Fibroblast of villous mesenchyme (primary cell): ENCODE measurements around the gene SRPX. TPM values are rescaled to one million over a fixed set of nuclear protein-coding genes. Genes with fewer than 3 reads are reported as not detected.
A peak's percentile ranks its signal among the peaks of the same experiment; 100 is the strongest.

Experiments
- DNase-seq: peaks from one replicate; pipeline ENCODE4 v3.0.0-alpha.2; 2010; ENCODE audit warnings: low read depth
- H3K4me3 ChIP-seq: 2 replicates; pipeline ENCODE4 v1.5.1; 2011; ENCODE audit warnings: low read depth, mild to moderate bottlenecking, low read length
- total RNA-seq: library from RNA; depleted of rRNA; stranded (reverse); fragments of >200 nt; gene quantifications from 2 replicates; pipeline ENCODE4 v1.2.3, GENCODE V29; 2012
- TF ChIP-seq, protein P1 (sequence below): IDR thresholded peaks from 2 replicates; pipeline ENCODE4 v1.5.1; 2012; ENCODE audit warnings: low read depth, mild to moderate bottlenecking, low read length; ENCODE audit not compliant: insufficient read depth

Gene SRPX
- total RNA-seq, 1 donor = 36.7 TPM

DNA sequence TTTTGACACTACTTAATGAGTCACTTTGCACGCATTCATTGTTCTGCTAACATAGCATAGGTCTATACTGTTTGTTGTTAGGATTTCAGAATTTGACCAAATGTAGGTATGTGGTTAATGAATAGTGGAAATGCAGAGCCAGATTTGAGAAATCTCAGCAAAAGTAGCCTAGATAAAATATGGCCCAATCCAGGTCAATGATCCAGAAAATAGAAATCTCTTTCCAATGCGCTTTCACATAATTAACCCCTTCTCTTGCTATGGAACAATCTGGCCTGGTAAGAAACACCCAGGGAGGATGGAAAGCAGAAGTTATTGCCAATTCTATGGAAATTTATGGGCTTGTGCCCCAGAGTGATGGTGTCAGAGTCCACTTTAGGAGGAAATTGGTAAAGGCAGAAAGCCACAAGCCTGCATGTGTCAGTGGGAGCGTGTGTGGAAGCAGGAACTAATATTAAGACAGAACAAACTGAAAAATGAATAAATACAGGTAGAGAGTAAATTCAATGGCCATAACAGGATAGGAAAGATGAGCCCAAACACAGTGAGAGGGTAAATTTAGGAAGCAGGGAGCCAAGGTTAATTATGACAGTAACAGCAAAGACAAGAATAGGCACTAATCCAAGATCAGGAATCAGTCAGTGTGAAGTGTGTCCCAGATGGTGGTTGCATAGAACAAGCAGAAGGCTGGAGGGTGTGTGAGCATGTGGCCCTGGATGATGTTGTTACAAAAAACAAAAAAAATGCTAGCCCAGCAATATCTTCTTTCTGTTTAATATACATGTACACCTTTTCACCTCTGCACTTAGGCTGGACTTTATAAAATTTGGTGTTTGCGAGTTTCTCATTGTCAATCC, 111.4 kb downstream of the SRPX start:
- no peak overlapping the region for H3K4me3 ChIP-seq
- no peak for DNase-seq
- TF ChIP-seq, protein P1, sequence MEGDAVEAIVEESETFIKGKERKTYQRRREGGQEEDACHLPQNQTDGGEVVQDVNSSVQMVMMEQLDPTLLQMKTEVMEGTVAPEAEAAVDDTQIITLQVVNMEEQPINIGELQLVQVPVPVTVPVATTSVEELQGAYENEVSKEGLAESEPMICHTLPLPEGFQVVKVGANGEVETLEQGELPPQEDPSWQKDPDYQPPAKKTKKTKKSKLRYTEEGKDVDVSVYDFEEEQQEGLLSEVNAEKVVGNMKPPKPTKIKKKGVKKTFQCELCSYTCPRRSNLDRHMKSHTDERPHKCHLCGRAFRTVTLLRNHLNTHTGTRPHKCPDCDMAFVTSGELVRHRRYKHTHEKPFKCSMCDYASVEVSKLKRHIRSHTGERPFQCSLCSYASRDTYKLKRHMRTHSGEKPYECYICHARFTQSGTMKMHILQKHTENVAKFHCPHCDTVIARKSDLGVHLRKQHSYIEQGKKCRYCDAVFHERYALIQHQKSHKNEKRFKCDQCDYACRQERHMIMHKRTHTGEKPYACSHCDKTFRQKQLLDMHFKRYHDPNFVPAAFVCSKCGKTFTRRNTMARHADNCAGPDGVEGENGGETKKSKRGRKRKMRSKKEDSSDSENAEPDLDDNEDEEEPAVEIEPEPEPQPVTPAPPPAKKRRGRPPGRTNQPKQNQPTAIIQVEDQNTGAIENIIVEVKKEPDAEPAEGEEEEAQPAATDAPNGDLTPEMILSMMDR = no peak

DNA sequence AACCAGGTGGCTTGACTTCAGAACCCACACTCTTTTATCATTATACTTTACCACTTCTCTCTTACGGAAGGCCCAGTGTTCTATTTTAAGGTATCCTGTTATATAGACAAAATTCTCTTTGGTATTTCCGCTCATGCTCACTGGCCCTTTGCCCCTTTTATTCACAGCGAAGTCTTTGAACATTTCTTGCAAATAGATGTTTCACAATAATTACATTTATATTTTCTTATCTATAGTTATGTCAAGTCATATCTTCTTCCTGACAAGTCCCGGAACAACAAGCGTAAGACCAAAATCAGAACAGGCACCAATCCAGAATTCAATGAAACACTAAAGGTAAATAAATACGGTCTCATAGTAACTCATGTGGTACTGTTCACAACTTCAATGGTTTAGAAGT, 112.3 kb downstream of the SRPX start:
- TF ChIP-seq, protein P1 = no peak
- no peak overlapping the region for H3K4me3 ChIP-seq
- DNase-seq = peak; percentile 7

DNA sequence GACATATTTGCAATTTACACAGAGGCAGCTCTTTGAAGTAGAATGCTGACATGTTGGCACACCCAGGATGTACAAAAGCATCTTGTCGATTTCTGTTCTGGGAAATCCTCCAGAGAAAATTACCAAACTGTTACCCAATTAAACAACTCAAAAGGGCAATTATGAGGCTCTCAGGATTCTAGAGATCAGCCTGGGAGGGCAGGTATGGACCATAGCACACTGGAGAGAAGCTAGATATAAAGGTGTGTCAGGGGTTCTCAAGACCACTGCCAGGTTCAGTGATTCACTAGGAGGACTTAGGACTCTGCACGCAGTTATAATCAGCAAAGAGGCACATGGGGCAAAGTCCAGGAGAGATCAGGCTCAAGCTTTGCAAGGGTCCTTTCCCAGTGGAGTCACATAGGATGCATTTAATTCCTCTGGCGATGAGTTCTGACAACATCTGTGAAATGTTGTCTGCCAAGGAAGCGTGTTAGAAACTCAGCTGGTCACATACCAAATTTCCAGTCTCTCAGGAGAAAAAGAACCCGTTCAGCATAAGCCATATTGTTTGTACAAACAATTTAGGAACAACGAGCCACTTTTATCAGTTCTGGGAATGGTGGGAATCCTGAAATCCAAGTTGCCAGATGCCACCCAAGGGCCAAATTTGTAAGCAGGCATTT, 113.5 kb downstream of the SRPX start:
- H3K4me3 ChIP-seq = no peak overlapping the region
- TF ChIP-seq, protein P1 = no peak
- DNase-seq = no peak

DNA sequence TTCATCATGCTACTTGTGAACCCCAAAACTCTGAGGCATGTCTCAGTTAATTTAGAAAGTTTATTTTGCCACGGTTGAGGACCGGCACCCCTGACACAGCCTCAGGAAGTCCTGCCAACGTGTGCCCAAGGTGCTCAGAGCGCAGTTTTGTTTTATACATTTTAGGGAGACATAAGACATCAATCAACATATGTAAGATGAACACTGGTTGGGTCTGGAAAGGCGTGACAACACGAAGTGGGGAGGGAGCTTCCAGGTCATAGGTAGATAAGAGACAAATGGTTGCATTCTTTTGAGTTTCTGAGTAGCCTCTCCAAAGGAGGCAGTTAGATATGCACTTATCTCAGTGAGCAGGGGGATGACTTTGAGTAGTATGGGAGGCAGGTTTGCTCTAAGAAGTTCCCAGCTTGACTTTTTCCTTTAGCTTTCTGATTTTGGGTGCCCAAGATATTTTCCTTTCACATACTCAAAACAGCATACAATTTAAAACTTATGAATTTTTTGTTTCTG, 115.4 kb downstream of the SRPX start:
- no peak for DNase-seq
- no peak overlapping the region for H3K4me3 ChIP-seq
- TF ChIP-seq, protein P1 = no peak

DNA sequence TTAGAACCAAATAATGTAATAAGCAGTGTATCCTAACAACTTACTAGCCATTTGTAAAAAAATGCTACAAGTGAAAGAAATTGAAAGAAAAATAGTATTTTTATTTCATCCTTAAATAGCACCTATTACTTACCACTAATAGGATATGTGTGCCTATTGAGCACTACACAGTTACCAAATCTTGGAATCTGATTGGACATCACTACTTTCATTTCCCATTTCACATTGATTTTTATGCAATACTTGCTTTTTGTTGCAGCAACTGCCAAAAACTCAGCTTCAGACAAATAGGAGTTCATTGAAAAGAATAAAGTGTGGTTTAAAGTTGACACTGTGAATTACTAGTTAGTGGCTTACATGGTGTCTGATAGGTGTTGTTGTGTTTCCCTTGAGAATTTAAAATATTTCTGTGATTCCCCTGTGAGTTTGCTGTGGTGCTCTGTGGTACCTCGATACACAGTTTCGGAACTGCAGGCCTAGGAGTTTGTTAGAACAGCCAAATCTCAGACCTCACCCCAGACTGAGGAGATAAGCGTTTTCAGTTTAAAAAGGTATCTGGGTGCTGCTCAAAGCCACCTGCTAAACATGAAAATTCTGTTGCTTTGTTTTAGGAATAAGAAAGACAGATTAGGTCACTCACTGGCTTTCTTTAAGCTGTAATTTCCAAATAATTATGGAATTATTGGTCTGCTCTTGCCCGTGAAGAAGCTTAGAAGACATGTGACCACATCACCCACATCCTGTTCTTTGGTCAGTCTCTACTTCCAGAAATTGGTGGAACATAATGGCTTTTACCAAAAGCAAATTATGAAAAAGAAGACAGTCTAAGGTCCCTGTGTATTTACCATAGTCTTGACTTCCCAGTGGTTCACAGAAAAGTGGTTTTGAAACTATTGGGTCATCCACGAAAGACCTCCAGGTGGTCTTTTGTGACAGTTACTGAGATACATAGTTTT, 116.5 kb downstream of the SRPX start:
- TF ChIP-seq, protein P1 = no peak
- no peak for DNase-seq
- H3K4me3 ChIP-seq = no peak overlapping the region

DNA sequence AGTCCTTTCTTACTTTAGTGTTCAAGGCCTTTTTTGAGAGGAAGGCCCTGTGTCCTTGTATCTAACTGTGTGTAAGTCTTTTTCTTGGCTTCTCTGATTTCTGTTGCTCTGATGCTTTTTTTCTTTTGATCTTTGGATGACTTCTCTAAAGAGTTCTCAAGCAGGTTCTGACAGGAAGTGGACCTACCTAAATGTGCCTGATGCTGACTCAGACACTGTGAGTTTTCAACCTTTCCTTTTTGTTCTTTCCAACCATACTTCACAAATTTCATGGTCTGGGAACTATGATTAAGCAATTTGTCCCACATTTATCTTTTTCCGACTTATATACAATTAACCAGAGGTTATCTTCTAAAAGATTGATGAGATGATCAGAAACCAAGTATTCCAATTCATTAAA, 117.8 kb downstream of the SRPX start:
- no peak overlapping the region for H3K4me3 ChIP-seq
- TF ChIP-seq, protein P1 = no peak
- no peak for DNase-seq
